Trophoblast cell (in vitro differentiated cells and primary cell): Measurements from ENCODE around the gene ZMAT5. TPM values are rescaled to one million over a fixed set of nuclear protein-coding genes. Genes with fewer than 3 reads are reported as not detected.

Source experiments
- DNase-seq, 2 donors: peaks; one replicate each; pipeline ENCODE4 v3.0.0-alpha.2; 2016
- H2AFZ ChIP-seq: 2 replicates; pipeline ENCODE4 v1.6.1; 2013; ENCODE audit warnings: low read length, moderate library complexity, mild to moderate bottlenecking; ENCODE audit not compliant: insufficient read depth, poor library complexity
- H2AK5ac ChIP-seq: 2 replicates; pipeline ENCODE4 v1.6.1; 2013; ENCODE audit warnings: mild to moderate bottlenecking, low read length
- H2BK120ac ChIP-seq: 2 replicates; pipeline ENCODE4 v1.6.1; 2013; ENCODE audit warnings: low read length, mild to moderate bottlenecking, moderate library complexity; ENCODE audit not compliant: insufficient read depth, poor library complexity
- H2BK12ac ChIP-seq: 2 replicates; pipeline ENCODE4 v1.6.1; 2013; ENCODE audit warnings: mild to moderate bottlenecking, low read length, moderate library complexity
- H2BK5ac ChIP-seq: 2 replicates; pipeline ENCODE4 v1.6.1; 2013; ENCODE audit warnings: low read length, low read depth, moderate library complexity, mild to moderate bottlenecking; ENCODE audit not compliant: poor library complexity
- H3K14ac ChIP-seq: 2 replicates; pipeline ENCODE4 v1.6.1; 2013; ENCODE audit warnings: mild to moderate bottlenecking, low read length
- H3K18ac ChIP-seq: 2 replicates; pipeline ENCODE4 v1.6.1; 2013; ENCODE audit warnings: mild to moderate bottlenecking, low read length
- H3K23ac ChIP-seq: 2 replicates; pipeline ENCODE4 v1.6.1; 2013; ENCODE audit warnings: low read length
- H3K27ac ChIP-seq: 2 replicates; pipeline ENCODE4 v1.5.1; 2013; ENCODE audit warnings: low read depth, mild to moderate bottlenecking, inconsistent platforms, low read length, moderate library complexity
- H3K27me3 ChIP-seq: 2 replicates; pipeline ENCODE4 v1.6.1; 2013; ENCODE audit warnings: inconsistent platforms, mild to moderate bottlenecking, low read length, moderate library complexity; ENCODE audit not compliant: insufficient read depth
- H3K36me3 ChIP-seq, 2 experiments: 1 replicate in 1 of 2; 2 replicates in 1 of 2; pipeline ENCODE4 v1.6.1; 2013; ENCODE audit warnings: low read length in 2 of 2, mild to moderate bottlenecking in 2 of 2, moderate library complexity in 1 of 2; ENCODE audit not compliant: insufficient read depth in 2 of 2, control insufficient read depth in 1 of 2
- H3K4ac ChIP-seq: 2 replicates; pipeline ENCODE4 v1.6.1; 2013; ENCODE audit warnings: low read depth, mild to moderate bottlenecking, low read length, moderate library complexity
- H3K4me1 ChIP-seq, 2 experiments: 1 replicate in 1 of 2; 2 replicates in 1 of 2; pipeline ENCODE4 v1.6.1; 2013; ENCODE audit warnings: low read length in 2 of 2, mild to moderate bottlenecking in 2 of 2, moderate library complexity in 1 of 2; ENCODE audit not compliant: insufficient read depth in 2 of 2, control insufficient read depth in 1 of 2
- H3K4me2 ChIP-seq: 2 replicates; pipeline ENCODE4 v1.6.1; 2013; ENCODE audit warnings: inconsistent platforms, mild to moderate bottlenecking, low read length, moderate library complexity
- H3K4me3 ChIP-seq: 2 replicates; pipeline ENCODE4 v1.5.1; 2013; ENCODE audit warnings: mild to moderate bottlenecking, low read depth, low read length, inconsistent platforms
- H3K79me1 ChIP-seq: one replicate; pipeline ENCODE4 v1.6.1; 2013; ENCODE audit warnings: low read length
- H3K79me2 ChIP-seq: 2 replicates; pipeline ENCODE4 v1.6.1; 2013; ENCODE audit warnings: low read length, mild to moderate bottlenecking; ENCODE audit not compliant: control insufficient read depth, insufficient read depth, poor library complexity
- H3K9ac ChIP-seq: 2 replicates; pipeline ENCODE4 v1.6.1; 2013; ENCODE audit warnings: mild to moderate bottlenecking, low read length
- H3K9me3 ChIP-seq: 2 replicates; pipeline ENCODE4 v1.6.1; 2013; ENCODE audit warnings: low read depth, mild to moderate bottlenecking, control low read depth, inconsistent platforms, low read length; ENCODE audit not compliant: insufficient read depth
- H4K12ac ChIP-seq: 2 replicates; pipeline ENCODE4 v1.6.1; 2013; ENCODE audit warnings: low read depth, mild to moderate bottlenecking, low read length, moderate library complexity
- H4K8ac ChIP-seq: 2 replicates; pipeline ENCODE4 v1.6.1; 2013; ENCODE audit warnings: low read depth, mild to moderate bottlenecking, low read length, moderate library complexity
- H4K91ac ChIP-seq: one replicate; pipeline ENCODE4 v1.6.1; 2013; ENCODE audit warnings: low read depth, mild to moderate bottlenecking, low read length, moderate library complexity
- WGBS: extraction: QIAGEN DNeasy Blood & Tissue Kit; methylation state at CpG from one replicate; pipeline ENCODE4 v1.1.7; 2013; ENCODE audit warnings: missing lambda C conversion rate; ENCODE audit not compliant: insufficient read length, insufficient coverage; ENCODE audit errors: extremely low coverage; 5-methylcytosine and 5-hydroxymethylcytosine counted together
- polyA plus RNA-seq: library from polyadenylated mRNA; stranded (reverse); fragments of 200-250 nt; gene quantifications from 2 replicates; pipeline ENCODE4 v1.2.3, GENCODE V29; 2013

Gene ZMAT5, protein sequence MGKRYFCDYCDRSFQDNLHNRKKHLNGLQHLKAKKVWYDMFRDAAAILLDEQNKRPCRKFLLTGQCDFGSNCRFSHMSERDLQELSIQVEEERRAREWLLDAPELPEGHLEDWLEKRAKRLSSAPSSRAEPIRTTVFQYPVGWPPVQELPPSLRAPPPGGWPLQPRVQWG
- 12.7 and 14.0 TPM in 2 replicates for polyA plus RNA-seq

DNA sequence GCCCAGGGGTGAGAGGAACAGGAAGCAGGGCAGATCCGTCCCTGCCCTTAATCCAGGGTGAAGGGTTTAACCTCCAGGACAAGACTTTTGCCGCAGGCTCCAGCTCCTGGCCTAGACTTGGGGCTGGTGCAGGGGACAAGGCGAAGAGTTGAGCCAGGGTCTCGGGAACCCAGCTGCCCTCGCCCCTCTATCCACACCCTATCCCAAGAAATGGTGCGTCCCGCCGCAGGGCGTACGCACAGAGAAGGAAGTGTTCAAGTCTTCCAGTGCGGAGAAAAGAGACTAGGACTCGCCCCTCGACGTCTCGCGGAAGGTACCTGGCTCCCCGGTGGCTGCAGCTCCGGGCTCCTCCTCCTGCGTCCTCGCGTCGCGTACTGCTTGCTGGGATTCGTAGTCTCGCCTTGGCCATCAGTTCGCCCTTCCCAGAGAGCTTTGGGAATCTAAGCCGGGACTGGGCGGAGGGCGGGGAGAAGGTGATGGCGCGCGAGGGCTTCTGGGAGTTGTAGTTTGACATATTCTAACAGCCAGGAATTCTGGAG is at the start of gene ZMAT5:
ZMAT5 (minus strand) TSS at position 376 of the 539 bp plus-strand sequence. CDS start 18,463 bp downstream, outside the sequence.
- Histone ChIP-seq H3K18ac (peak within 1 kb of the TSS; percentile 97), H3K9ac (peak within 1 kb of the TSS; percentile 98), H3K4me1 (peaks cover 6 to 14% of the 10 kb centered on the region in 2 experiments), H3K79me2 (peaks cover 10% of the 10 kb centered on the region), H3K4ac (peak within 1 kb of the TSS; percentile 94), H3K23ac (no peak within 1 kb of the TSS), H3K9me3 (no peaks in the 10 kb centered on the region), H4K8ac (peak within 1 kb of the TSS; percentile 99), H4K12ac (peak within 1 kb of the TSS; percentile 70), H3K79me1 (peaks cover 8% of the 10 kb centered on the region), H2AFZ (peak within 1 kb of the TSS; percentile 69), H3K4me2 (peak within 1 kb of the TSS; percentile 93), H3K36me3 (peaks cover 4 to 11% of the 10 kb centered on the region in 2 experiments), H3K14ac (peak within 1 kb of the TSS; percentile 90), H2BK12ac (no peak within 1 kb of the TSS), H3K4me3 (peak within 1 kb of the TSS; percentile 99), H2BK120ac (peak within 1 kb of the TSS; percentile 62), H4K91ac (peak within 1 kb of the TSS; percentile 93), H2AK5ac (peak within 1 kb of the TSS; percentile 30), H3K27me3 (no peaks in the 10 kb centered on the region), H3K27ac (peak within 1 kb of the TSS; percentile 69), H2BK5ac (peak within 1 kb of the TSS; percentile 34)
- no CpG with 5 or more reads among the region's 32 CpGs for WGBS
- DNase-seq = peak; percentile 96 to 98

DNA sequence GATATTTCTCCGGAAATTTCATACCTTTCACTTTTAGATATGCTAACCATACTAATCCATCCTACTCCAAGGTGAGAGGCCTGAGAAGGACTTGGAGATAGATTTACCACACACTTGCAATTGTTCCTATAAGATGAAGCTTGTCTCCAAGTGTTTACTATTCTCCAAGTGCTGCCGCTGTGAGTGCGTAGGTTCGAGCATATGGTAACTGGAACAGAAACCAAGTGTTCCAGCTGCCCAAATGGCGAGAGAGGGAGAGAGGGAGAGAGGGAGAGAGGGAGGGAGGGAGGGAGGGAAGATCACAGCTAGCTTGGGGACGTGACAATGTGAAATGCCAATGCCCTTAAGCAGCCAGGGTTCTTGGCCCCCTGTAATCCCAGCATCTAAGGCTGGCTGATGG is 49.7 kb upstream of the ZMAT5 start:
- no peak overlapping the region for H2BK12ac ChIP-seq
- H3K79me1 ChIP-seq = no peaks in the 10 kb centered on the region
- H2BK120ac ChIP-seq = no peak overlapping the region
- no peak overlapping the region for H2AK5ac ChIP-seq
- no peaks in the 10 kb centered on the region for H3K79me2 ChIP-seq
- H4K8ac ChIP-seq = no peak overlapping the region
- no peak overlapping the region for H3K18ac ChIP-seq
- no peaks in the 10 kb centered on the region for H3K9me3 ChIP-seq
- no peak overlapping the region for H4K91ac ChIP-seq
- no peak overlapping the region for H3K27ac ChIP-seq
- no peak overlapping the region for H2AFZ ChIP-seq
- peaks cover 19 to 43% of the 10 kb centered on the region in 2 experiments for H3K36me3 ChIP-seq
- no peak overlapping the region for H3K4me2 ChIP-seq
- H3K9ac ChIP-seq = no peak overlapping the region
- no peak overlapping the region for H4K12ac ChIP-seq
- no peak overlapping the region for H3K4me3 ChIP-seq
- H3K27me3 ChIP-seq = no peaks in the 10 kb centered on the region
- H3K4me1 ChIP-seq = peaks cover 11 to 20% of the 10 kb centered on the region in 2 experiments
- no CpG with 5 or more reads among the region's 6 CpGs for WGBS
- no peak overlapping the region for H3K4ac ChIP-seq
- DNase-seq = no peak
- no peak overlapping the region for H3K23ac ChIP-seq
- no peak overlapping the region for H2BK5ac ChIP-seq
- H3K14ac ChIP-seq = no peak overlapping the region

DNA sequence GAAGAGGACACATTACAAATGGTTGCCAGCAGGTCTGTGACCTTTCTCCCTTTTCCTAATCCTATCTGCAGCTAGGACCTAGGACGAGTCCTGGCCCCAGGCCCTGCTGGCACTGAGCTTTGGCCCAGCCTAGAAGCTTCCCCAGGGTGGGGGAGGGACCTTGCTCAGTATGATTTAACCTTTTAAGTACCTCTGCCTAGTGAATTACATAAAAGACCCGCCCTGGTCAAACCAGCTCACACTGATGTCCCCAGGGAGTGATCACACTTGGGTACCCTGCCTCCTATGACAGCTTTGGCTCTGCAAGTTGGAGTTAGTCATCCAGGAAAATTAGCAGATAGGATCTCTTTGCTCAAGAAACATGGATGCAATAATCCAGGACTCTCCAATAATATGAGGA is 49.3 kb upstream of the ZMAT5 start:
- no peaks in the 10 kb centered on the region for H3K9me3 ChIP-seq
- H3K27ac ChIP-seq = no peak overlapping the region
- WGBS = no CpG with 5 or more reads among the region's 2 CpGs
- H3K23ac ChIP-seq = no peak overlapping the region
- no peak overlapping the region for H4K91ac ChIP-seq
- H3K18ac ChIP-seq = no peak overlapping the region
- peaks cover 17 to 43% of the 10 kb centered on the region in 2 experiments for H3K36me3 ChIP-seq
- DNase-seq = peak in 1 of 2 donors; percentile 56
- H3K4me3 ChIP-seq = no peak overlapping the region
- H3K4ac ChIP-seq = no peak overlapping the region
- H2BK120ac ChIP-seq = no peak overlapping the region
- H4K12ac ChIP-seq = no peak overlapping the region
- peak overlapping the region; percentile 2 for H4K8ac ChIP-seq
- no peak overlapping the region for H3K9ac ChIP-seq
- H3K4me2 ChIP-seq = no peak overlapping the region
- H3K4me1 ChIP-seq = peaks cover 11 to 20% of the 10 kb centered on the region in 2 experiments
- no peak overlapping the region for H2AFZ ChIP-seq
- no peaks in the 10 kb centered on the region for H3K79me1 ChIP-seq
- no peaks in the 10 kb centered on the region for H3K27me3 ChIP-seq
- H3K79me2 ChIP-seq = no peaks in the 10 kb centered on the region
- no peak overlapping the region for H3K14ac ChIP-seq
- no peak overlapping the region for H2BK5ac ChIP-seq
- no peak overlapping the region for H2BK12ac ChIP-seq
- H2AK5ac ChIP-seq = no peak overlapping the region

DNA sequence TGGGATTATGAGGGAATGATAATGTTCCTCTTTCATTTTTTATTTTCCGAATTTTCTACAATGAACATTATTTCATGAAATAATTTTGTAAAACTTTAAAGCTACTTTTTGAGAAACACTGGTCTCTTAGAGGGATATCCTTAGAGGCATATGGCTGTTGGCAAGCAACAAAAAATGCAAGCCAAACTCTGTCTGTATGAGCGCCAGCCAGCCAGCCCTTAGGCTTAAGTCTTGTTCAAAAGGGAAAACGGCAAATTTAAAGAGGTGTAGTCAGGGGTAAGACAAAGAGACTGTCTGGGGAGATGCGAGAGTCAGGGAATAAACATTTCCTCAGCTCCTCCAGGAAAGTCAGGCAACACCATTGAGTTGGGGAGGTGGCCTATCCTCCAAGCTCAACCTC is 48.8 kb upstream of the ZMAT5 start:
- Histone ChIP-seq H3K27me3 (no peaks in the 10 kb centered on the region), H3K9ac (no peak overlapping the region), H3K14ac (peak overlapping the region; percentile 32), H3K36me3 (peaks cover 17 to 43% of the 10 kb centered on the region in 2 experiments), H2BK120ac (peak overlapping the region; percentile 36), H2AFZ (no peak overlapping the region), H3K27ac (no peak overlapping the region), H3K4me3 (no peak overlapping the region), H4K8ac (peak overlapping the region; percentile 2), H4K91ac (no peak overlapping the region), H2AK5ac (no peak overlapping the region), H3K9me3 (no peaks in the 10 kb centered on the region), H2BK12ac (peak overlapping the region; percentile 19), H3K79me2 (no peaks in the 10 kb centered on the region), H3K4ac (no peak overlapping the region), H3K23ac (no peak overlapping the region), H3K4me1 (peaks cover 11 to 20% of the 10 kb centered on the region in 2 experiments), H2BK5ac (no peak overlapping the region), H3K79me1 (no peaks in the 10 kb centered on the region), H3K18ac (no peak overlapping the region), H4K12ac (no peak overlapping the region), H3K4me2 (no peak overlapping the region)
- no peak for DNase-seq
- WGBS = no CpG with 5 or more reads among the region's 4 CpGs
